K562 (cell line): ENCODE measurements around the gene ALOXE3.

Experiments used
- CREM ChIP-seq: IDR thresholded peaks from 2 replicates; pipeline ENCODE4 v1.6.1; 2014; ENCODE audit warnings: antibody characterized with exemption, low read depth
- CTCF ChIP-seq, 3 experiments: IDR thresholded peaks in 2 of 3; conservative IDR thresholded peaks in 1 of 3; 2 replicates each; pipeline ENCODE4 v1.5.1; 2011 to 2012; ENCODE audit warnings: low read length in 3 of 3, mild to moderate bottlenecking in 3 of 3, control low read depth in 2 of 3, improper control_type of control experiment in 1 of 3, inconsistent platforms in 1 of 3, low read depth in 1 of 3, mixed read lengths in 1 of 3, moderate library complexity in 1 of 3; ENCODE audit not compliant: insufficient read depth in 2 of 3
- EP300 ChIP-seq: IDR thresholded peaks from 2 replicates; pipeline ENCODE4 v1.6.1; 2012; ENCODE audit warnings: low read length, improper control_type of control experiment
- FOXJ2 ChIP-seq: fragments of 200-800 bp; sonication (Bioruptor generic); IDR thresholded peaks from 2 replicates; pipeline ENCODE4 v1.6.1; 2016; ENCODE audit warnings: missing genetic modification characterization, missing compliant biosample characterization
- HMGXB4 ChIP-seq: sonication (generic); formaldehyde crosslinking; IDR thresholded peaks from 2 replicates; pipeline ENCODE4 v1.8.1; 2023; ENCODE audit warnings: mild to moderate bottlenecking, missing genetic modification reagents
- SMARCC2 ChIP-seq: fragments of 450-650 bp; IDR thresholded peaks from 2 replicates; pipeline ENCODE4 v1.6.1; 2017; ENCODE audit warnings: antibody characterized with exemption, moderate library complexity, mild to moderate bottlenecking, low read depth
- SREBF2 ChIP-seq: sonication (generic); formaldehyde crosslinking; IDR thresholded peaks from 2 replicates; pipeline ENCODE4 v1.4.0; 2020; ENCODE audit warnings: mild to moderate bottlenecking, missing genetic modification reagents
- STAT5A ChIP-seq: IDR thresholded peaks from 2 replicates; pipeline ENCODE4 v1.6.1; 2012; ENCODE audit warnings: low read length, inconsistent platforms, borderline replicate concordance
- ZBTB34 ChIP-seq: fragments of 250-450 bp; sonication (Bioruptor Pico); IDR thresholded peaks from 2 replicates; pipeline ENCODE4 v1.8.0; 2021; ENCODE audit warnings: mild to moderate bottlenecking, moderate library complexity
- ZNF212 ChIP-seq: fragments of 450-650 bp; formaldehyde crosslinking; IDR thresholded peaks from 2 replicates; pipeline ENCODE4 v1.4.0; 2020; ENCODE audit warnings: mild to moderate bottlenecking
- ZNF280B ChIP-seq: fragments of 250-450 bp; sonication (Bioruptor Pico); IDR thresholded peaks from 2 replicates; pipeline ENCODE4 v1.5.1; 2021; ENCODE audit warnings: mild to moderate bottlenecking
- ZNF589 ChIP-seq: fragments of 200-800 bp; sonication (Bioruptor generic); IDR thresholded peaks from 2 replicates; pipeline ENCODE4 v1.6.1; 2016; ENCODE audit warnings: low read depth, missing genetic modification characterization, missing compliant biosample characterization

- TF ChIP-seq HMGXB4 (CRISPR knock-in tag) = no peak
- no peak for TF ChIP-seq CTCF (IDR thresholded peaks at IDR 0.05 in 2 of 3, conservative IDR thresholded peaks at IDR 0.05 in 1 of 3; ENCODE audit: insufficient read depth in 2 of 3, low read depth in 1 of 3, low read length in 3 of 3)
- TF ChIP-seq STAT5A = no peak
- no peak for TF ChIP-seq ZNF589 (CRISPR knock-in tag)
- TF ChIP-seq SMARCC2 = no peak
- no peak for TF ChIP-seq SREBF2 (CRISPR knock-in tag)
- no peak for TF ChIP-seq CREM
- no peak for TF ChIP-seq FOXJ2 (tag)
- TF ChIP-seq ZBTB34 (CRISPR knock-in tag) = no peak
- TF ChIP-seq ZNF212 (CRISPR knock-in tag) = no peak
- no peak for TF ChIP-seq EP300
- TF ChIP-seq ZNF280B (CRISPR knock-in tag) = no peak
Observed at GRCh38 chr17:8138374-8138671, 20.0 kb upstream of the ALOXE3 start.
